ENCODE data around the gene CDK11A. TPM values are rescaled to one million over a fixed set of nuclear protein-coding genes. Genes with fewer than 3 reads are reported as not detected.

Gene CDK11A
- total RNA-seq, 2 experiments from 2014 or later = 50.9 to 90.5 TPM

DNA sequence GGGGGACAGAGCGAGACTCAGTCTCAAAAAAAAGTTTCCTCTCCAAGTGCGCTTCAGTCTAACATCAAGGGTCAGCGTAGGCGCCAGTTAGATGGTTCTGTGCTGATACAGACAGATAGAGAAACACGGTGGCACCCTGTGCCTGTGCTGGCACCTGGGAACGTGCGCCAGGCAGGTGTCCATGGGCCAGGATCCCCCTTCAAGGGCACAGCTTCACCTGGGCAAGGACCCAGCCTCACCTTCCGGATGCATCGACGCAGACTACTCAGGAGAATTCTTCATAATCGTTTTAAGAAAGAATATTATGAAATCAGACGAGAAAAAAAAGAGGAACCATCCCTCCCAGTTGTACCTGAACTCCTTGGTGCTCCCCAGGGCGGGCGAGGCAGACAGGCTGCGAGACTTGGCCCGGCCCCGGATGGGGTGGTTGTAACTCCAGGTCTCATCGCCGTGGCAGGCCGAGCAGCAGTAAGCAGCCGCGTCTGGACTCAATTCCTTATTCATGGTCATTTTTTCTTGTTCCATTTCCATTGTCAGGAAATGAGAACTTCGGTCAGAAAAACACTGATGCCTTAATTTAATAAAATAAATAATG, 40.8 kb upstream of the CDK11A start:
- Histone ChIP-seq H3K9me2 (ENCODE audit: insufficient read depth, low read length) (no peaks in the 10 kb centered on the region), H2AFZ (ENCODE audit: low read length) (no peak overlapping the region), H3K4me3 (ENCODE audit: low read depth, low read length, poor library complexity, severe bottlenecking) (no peak overlapping the region), H3K4me1 (ENCODE audit: insufficient read depth, low read length, poor library complexity, severe bottlenecking) (peaks cover 20% of the 10 kb centered on the region), H3K27ac (ENCODE audit: low read depth, low read length, poor library complexity, severe bottlenecking) (no peak overlapping the region), H3K9me3 (ENCODE audit: low read length) (peaks cover 11% of the 10 kb centered on the region; the same call in 1 of the 2 replicates), H3K36me3 (ENCODE audit: insufficient read depth, low read length) (peaks cover 95% of the 10 kb centered on the region), H3K4me2 (ENCODE audit: low read length) (no peak overlapping the region), H3K79me2 (ENCODE audit: insufficient read depth, low read depth, low read length) (peaks cover 81% of the 10 kb centered on the region), H4K20me1 (ENCODE audit: insufficient read depth, low read length) (peaks cover 14% of the 10 kb centered on the region; the same call in 1 of the 2 replicates)
- BruUV-seq (replicated peaks) = no TSS peak
- no peak for DNase-seq (ENCODE audit: low spot score)
- POLR2A ChIA-PET = no interaction called here
- TF ChIP-seq EZH2phosphoT487 (IDR thresholded peaks at IDR 0.05; ENCODE audit: borderline replicate concordance, low read depth, low read length) = no peak
- TF ChIP-seq, protein P1, sequence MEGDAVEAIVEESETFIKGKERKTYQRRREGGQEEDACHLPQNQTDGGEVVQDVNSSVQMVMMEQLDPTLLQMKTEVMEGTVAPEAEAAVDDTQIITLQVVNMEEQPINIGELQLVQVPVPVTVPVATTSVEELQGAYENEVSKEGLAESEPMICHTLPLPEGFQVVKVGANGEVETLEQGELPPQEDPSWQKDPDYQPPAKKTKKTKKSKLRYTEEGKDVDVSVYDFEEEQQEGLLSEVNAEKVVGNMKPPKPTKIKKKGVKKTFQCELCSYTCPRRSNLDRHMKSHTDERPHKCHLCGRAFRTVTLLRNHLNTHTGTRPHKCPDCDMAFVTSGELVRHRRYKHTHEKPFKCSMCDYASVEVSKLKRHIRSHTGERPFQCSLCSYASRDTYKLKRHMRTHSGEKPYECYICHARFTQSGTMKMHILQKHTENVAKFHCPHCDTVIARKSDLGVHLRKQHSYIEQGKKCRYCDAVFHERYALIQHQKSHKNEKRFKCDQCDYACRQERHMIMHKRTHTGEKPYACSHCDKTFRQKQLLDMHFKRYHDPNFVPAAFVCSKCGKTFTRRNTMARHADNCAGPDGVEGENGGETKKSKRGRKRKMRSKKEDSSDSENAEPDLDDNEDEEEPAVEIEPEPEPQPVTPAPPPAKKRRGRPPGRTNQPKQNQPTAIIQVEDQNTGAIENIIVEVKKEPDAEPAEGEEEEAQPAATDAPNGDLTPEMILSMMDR (conservative IDR thresholded peaks at IDR 0.05; ENCODE audit: low read length) = no peak
- intact Hi-C loops (cut with micrococcal nuclease; ENCODE audit: unreplicated experiment) = no loop called here
- CTCF ChIA-PET (ENCODE audit: unreplicated experiment) = no interaction called here

DNA sequence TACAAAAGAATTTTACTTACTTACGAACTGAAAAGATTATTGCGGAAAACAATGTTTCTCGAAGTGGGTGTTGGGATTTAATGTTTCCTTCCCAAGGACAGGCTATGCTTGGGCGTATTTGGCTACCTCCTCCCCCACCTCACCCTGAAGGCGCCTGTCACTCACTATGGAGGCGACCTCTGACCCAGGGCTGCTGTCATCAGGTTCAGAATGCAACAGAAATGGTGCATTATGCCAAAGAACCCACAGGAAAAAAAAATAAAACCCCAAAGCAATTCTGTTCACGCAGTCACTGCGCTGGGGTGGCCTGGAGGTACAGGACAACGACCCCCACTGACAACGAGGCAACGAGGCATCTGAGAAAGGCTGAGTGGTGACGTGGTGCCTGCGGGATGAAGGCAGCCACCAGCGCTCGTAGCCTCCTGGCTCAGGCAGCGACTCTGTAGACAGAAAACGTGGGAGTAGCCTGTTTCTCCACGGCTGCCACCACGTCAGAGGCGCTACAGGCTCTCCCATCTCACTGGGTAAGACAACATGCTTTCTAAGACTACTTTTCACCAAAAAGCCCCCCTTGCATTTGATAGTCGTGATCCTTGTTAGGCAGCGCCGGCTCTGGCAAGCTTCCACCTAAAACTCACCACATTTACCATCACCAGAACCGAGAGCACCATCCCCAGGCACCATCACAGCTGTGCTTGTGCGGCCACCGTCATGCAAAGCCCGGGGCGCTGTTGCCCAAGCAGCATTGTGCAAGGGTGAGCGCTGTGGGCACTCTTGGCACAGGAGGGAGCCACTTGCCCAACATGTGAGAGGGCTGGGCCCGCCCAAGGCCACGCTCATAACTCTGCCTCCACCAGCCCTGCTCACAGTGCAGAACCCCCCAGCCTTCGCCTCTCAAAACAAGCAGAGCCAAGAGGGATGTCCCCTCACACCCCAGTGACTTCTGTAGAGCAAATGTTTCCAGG, 39.8 kb upstream of the CDK11A start:
- H3K79me2 ChIP-seq (ENCODE audit: insufficient read depth, low read depth, low read length) = peaks cover 79% of the 10 kb centered on the region
- H2AFZ ChIP-seq (ENCODE audit: low read length) = no peak overlapping the region
- BruUV-seq (replicated peaks) = no TSS peak
- no peak for TF ChIP-seq EZH2phosphoT487 (IDR thresholded peaks at IDR 0.05; ENCODE audit: borderline replicate concordance, low read depth, low read length)
- TF ChIP-seq, protein P1 (conservative IDR thresholded peaks at IDR 0.05; ENCODE audit: low read length) = no peak
- no peak overlapping the region for H3K27ac ChIP-seq (ENCODE audit: low read depth, low read length, poor library complexity, severe bottlenecking)
- DNase-seq (ENCODE audit: low spot score) = no peak
- intact Hi-C loops (cut with micrococcal nuclease; ENCODE audit: unreplicated experiment) = no loop called here
- H4K20me1 ChIP-seq (ENCODE audit: insufficient read depth, low read length) = peaks cover 18% of the 10 kb centered on the region; the same call in 1 of the 2 replicates
- ChIA-PET POLR2A (no interaction called here), CTCF (ENCODE audit: unreplicated experiment) (no interaction called here)
- H3K4me1 ChIP-seq (ENCODE audit: insufficient read depth, low read length, poor library complexity, severe bottlenecking) = peaks cover 22% of the 10 kb centered on the region
- H3K4me3 ChIP-seq (ENCODE audit: low read depth, low read length, poor library complexity, severe bottlenecking) = no peak overlapping the region
- no peak overlapping the region for H3K4me2 ChIP-seq (ENCODE audit: low read length)
- H3K9me2 ChIP-seq (ENCODE audit: insufficient read depth, low read length) = no peaks in the 10 kb centered on the region
- peaks cover 7% of the 10 kb centered on the region; the same call in 1 of the 2 replicates for H3K9me3 ChIP-seq (ENCODE audit: low read length)
- peaks cover 95% of the 10 kb centered on the region for H3K36me3 ChIP-seq (ENCODE audit: insufficient read depth, low read length)
